Measurements from ENCODE around the gene GASK1A. TPM values are rescaled to one million over a fixed set of nuclear protein-coding genes. Genes with fewer than 3 reads are reported as not detected.

Gene GASK1A
- total RNA-seq, 1 donor from 2014 or later: not detected

GRCh38 chr3:43074901-43075689 lies 96.0 kb downstream of the GASK1A start:
- intact Hi-C loops (cut with micrococcal nuclease): no loop called here
- Mint-ChIP-seq H3K4me3 (no peak overlapping the region), H3K36me3 (ENCODE audit: low read depth) (peaks cover 9% of the 10 kb centered on the region), H3K9me3 (no peaks in the 10 kb centered on the region), H3K27ac (no peak overlapping the region), H3K4me1 (no peaks in the 10 kb centered on the region), H3K27me3 (peaks cover 2% of the 10 kb centered on the region)
- POLR2A ChIA-PET: no interaction called here
- ATAC-seq (ENCODE audit: low read depth): no peak
- DNase-seq: no peak
- CTCF ChIA-PET: no interaction called here
- no peak for TF ChIP-seq CTCF (IDR thresholded peaks at IDR 0.05)

GRCh38 chr3:43075904-43076661 lies 97.0 kb downstream of the GASK1A start:
- Mint-ChIP-seq H3K4me1 (no peaks in the 10 kb centered on the region), H3K4me3 (no peak overlapping the region), H3K9me3 (no peaks in the 10 kb centered on the region), H3K27me3 (peaks cover 2% of the 10 kb centered on the region), H3K27ac (no peak overlapping the region), H3K36me3 (ENCODE audit: low read depth) (peaks cover 18% of the 10 kb centered on the region)
- DNase-seq: no peak
- ATAC-seq (ENCODE audit: low read depth): no peak
- CTCF ChIA-PET: no interaction called here
- TF ChIP-seq CTCF (IDR thresholded peaks at IDR 0.05): no peak
- intact Hi-C loops (cut with micrococcal nuclease): no loop called here
- POLR2A ChIA-PET: no interaction called here

- H3K4me1 Mint-ChIP-seq: no peaks in the 10 kb centered on the region
- H3K27me3 Mint-ChIP-seq: peaks cover 2% of the 10 kb centered on the region
- ChIA-PET POLR2A (no interaction called here), CTCF (no interaction called here)
- no peak for TF ChIP-seq CTCF (IDR thresholded peaks at IDR 0.05)
- H3K4me3 Mint-ChIP-seq: no peak overlapping the region
- no peaks in the 10 kb centered on the region for H3K9me3 Mint-ChIP-seq
- H3K27ac Mint-ChIP-seq: no peak overlapping the region
- ATAC-seq (ENCODE audit: low read depth) (no peak), DNase-seq (no peak)
- intact Hi-C loops (cut with micrococcal nuclease): no loop called here
- H3K36me3 Mint-ChIP-seq (ENCODE audit: low read depth): peaks cover 20% of the 10 kb centered on the region
Measured at GRCh38 chr3:43076857-43077256, 97.7 kb downstream of the GASK1A start.

GRCh38 chr3:43077261-43077660 lies 98.2 kb downstream of the GASK1A start:
- H3K36me3 Mint-ChIP-seq (ENCODE audit: low read depth): peaks cover 21% of the 10 kb centered on the region
- intact Hi-C loops (cut with micrococcal nuclease): no loop called here
- H3K9me3 Mint-ChIP-seq: no peaks in the 10 kb centered on the region
- no peak for TF ChIP-seq CTCF (IDR thresholded peaks at IDR 0.05)
- CTCF ChIA-PET: no interaction called here
- DNase-seq (no peak), ATAC-seq (ENCODE audit: low read depth) (no peak)
- H3K27ac Mint-ChIP-seq: no peak overlapping the region
- no peaks in the 10 kb centered on the region for H3K4me1 Mint-ChIP-seq
- no peaks in the 10 kb centered on the region for H3K27me3 Mint-ChIP-seq
- no peak overlapping the region for H3K4me3 Mint-ChIP-seq
- POLR2A ChIA-PET: no interaction called here

- intact Hi-C loops (cut with micrococcal nuclease): no loop called here
- ChIA-PET CTCF (no interaction called here), POLR2A (no interaction called here)
- H3K27me3 Mint-ChIP-seq: no peaks in the 10 kb centered on the region
- H3K4me3 Mint-ChIP-seq: no peak overlapping the region
- ATAC-seq (ENCODE audit: low read depth) (no peak), DNase-seq (no peak)
- no peaks in the 10 kb centered on the region for H3K4me1 Mint-ChIP-seq
- no peak overlapping the region for H3K27ac Mint-ChIP-seq
- peaks cover 25% of the 10 kb centered on the region for H3K36me3 Mint-ChIP-seq (ENCODE audit: low read depth)
- no peaks in the 10 kb centered on the region for H3K9me3 Mint-ChIP-seq
- TF ChIP-seq CTCF (IDR thresholded peaks at IDR 0.05): no peak
Measured at GRCh38 chr3:43077707-43078106, 98.6 kb downstream of the GASK1A start.
